SK-N-SH (cell line): ENCODE measurements around the gene TTC7B.

Experiments
- CHD2 ChIP-seq: fragments of 150-350 bp; IDR thresholded peaks from 2 replicates; pipeline ENCODE4 v1.6.1; 2018; ENCODE audit warnings: low read length; ENCODE audit not compliant: partially characterized antibody
- EP300 ChIP-seq, 2 experiments: IDR thresholded peaks; 2 replicates each; pipeline versions ENCODE4 v1.4.0 to v1.6.1; 2012; ENCODE audit warnings: borderline replicate concordance in 1 of 2, low read depth in 1 of 2, low read length in 1 of 2
- FOXJ3 ChIP-seq: sonication (generic); formaldehyde crosslinking; IDR thresholded peaks from 2 replicates; pipeline ENCODE4 v1.5.1; 2020; ENCODE audit warnings: mild to moderate bottlenecking, missing genetic modification reagents
- MAX ChIP-seq: IDR thresholded peaks from 2 replicates; pipeline ENCODE4 v1.4.0; 2012; ENCODE audit warnings: low read depth
- NRF1 ChIP-seq: IDR thresholded peaks from 2 replicates; pipeline ENCODE4 v1.6.1; 2012; ENCODE audit warnings: low read depth, mild to moderate bottlenecking, low read length
- POLR2AphosphoS5 ChIP-seq: IDR thresholded peaks from 2 replicates; pipeline ENCODE4 v1.6.1; 2012; ENCODE audit warnings: low read depth, low read length
- RCOR1 ChIP-seq: fragments of 150-350 bp; IDR thresholded peaks from 2 replicates; pipeline ENCODE4 v1.6.1; 2017; ENCODE audit warnings: antibody characterized with exemption, low read length
- RFX5 ChIP-seq: IDR thresholded peaks from 2 replicates; pipeline ENCODE4 v1.6.1; 2012; ENCODE audit warnings: mild to moderate bottlenecking, improper control_type of control experiment, low read length
- RXRA ChIP-seq: IDR thresholded peaks from 2 replicates; pipeline ENCODE4 v1.4.0; 2012; ENCODE audit warnings: low read depth, mild to moderate bottlenecking, borderline replicate concordance
- SMC3 ChIP-seq: IDR thresholded peaks from 2 replicates; pipeline ENCODE4 v1.6.1; 2012; ENCODE audit warnings: low read depth, low read length, improper control_type of control experiment
- TCF12 ChIP-seq: IDR thresholded peaks from 2 replicates; pipeline ENCODE4 v1.4.0; 2012
- USF2 ChIP-seq: fragments of 150-350 bp; IDR thresholded peaks from 2 replicates; pipeline ENCODE4 v1.6.1; 2017; ENCODE audit warnings: antibody characterized with exemption, low read length, low read depth, borderline replicate concordance
- YY1 ChIP-seq: IDR thresholded peaks from 2 replicates; pipeline ENCODE4 v1.4.0; 2012; ENCODE audit warnings: low read depth, mild to moderate bottlenecking
- TF ChIP-seq, protein P1 (sequence below): fragments of 200-600 bp; sonication (generic); IDR thresholded peaks from 2 replicates; pipeline ENCODE4 v1.6.1; 2017; ENCODE audit warnings: antibody characterized with exemption, mild to moderate bottlenecking, moderate library complexity

- no peak for TF ChIP-seq FOXJ3 (CRISPR knock-in tag)
- TF ChIP-seq RCOR1: no peak
- TF ChIP-seq, protein P1, sequence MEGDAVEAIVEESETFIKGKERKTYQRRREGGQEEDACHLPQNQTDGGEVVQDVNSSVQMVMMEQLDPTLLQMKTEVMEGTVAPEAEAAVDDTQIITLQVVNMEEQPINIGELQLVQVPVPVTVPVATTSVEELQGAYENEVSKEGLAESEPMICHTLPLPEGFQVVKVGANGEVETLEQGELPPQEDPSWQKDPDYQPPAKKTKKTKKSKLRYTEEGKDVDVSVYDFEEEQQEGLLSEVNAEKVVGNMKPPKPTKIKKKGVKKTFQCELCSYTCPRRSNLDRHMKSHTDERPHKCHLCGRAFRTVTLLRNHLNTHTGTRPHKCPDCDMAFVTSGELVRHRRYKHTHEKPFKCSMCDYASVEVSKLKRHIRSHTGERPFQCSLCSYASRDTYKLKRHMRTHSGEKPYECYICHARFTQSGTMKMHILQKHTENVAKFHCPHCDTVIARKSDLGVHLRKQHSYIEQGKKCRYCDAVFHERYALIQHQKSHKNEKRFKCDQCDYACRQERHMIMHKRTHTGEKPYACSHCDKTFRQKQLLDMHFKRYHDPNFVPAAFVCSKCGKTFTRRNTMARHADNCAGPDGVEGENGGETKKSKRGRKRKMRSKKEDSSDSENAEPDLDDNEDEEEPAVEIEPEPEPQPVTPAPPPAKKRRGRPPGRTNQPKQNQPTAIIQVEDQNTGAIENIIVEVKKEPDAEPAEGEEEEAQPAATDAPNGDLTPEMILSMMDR: no peak
- no peak for TF ChIP-seq YY1
- no peak for TF ChIP-seq POLR2AphosphoS5
- TF ChIP-seq MAX: no peak
- no peak for TF ChIP-seq RXRA
- no peak for TF ChIP-seq RFX5
- TF ChIP-seq TCF12: no peak
- no peak for TF ChIP-seq SMC3
- no peak for TF ChIP-seq USF2
- no peak for TF ChIP-seq NRF1
- TF ChIP-seq EP300 (IDR thresholded peaks at IDR 0.05; ENCODE audit: borderline replicate concordance in 1 of 2, low read depth in 1 of 2, low read length in 1 of 2): no peak
- TF ChIP-seq CHD2: no peak
Measured at GRCh38 chr14:90575781-90576180, 240.4 kb downstream of the TTC7B start.
